Measurements from ENCODE around the gene SH3BP5.

The SH3BP5 gene

DNA sequence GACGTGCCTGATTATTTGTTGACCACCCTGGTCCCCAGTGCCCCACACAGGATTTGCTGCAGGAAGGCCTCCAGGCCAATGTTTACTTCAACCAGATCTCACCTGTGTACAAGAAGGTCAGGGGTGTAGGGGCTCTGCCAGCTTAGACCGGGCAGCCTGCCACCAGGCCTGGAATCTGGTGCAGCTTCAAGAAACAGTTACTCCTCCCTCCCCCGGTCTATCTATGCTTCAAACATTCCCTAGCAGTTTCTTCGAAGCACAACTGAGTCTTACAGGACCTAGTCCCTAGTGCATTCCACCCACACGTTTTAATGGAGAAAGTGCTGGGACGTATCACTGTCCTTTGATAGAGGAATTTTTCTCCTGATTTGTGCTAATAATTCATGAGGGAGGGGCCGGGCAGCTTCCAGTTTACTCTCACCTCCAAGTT, 8.0 kb downstream of the SH3BP5 start:
- no peak for DNase-seq

DNA sequence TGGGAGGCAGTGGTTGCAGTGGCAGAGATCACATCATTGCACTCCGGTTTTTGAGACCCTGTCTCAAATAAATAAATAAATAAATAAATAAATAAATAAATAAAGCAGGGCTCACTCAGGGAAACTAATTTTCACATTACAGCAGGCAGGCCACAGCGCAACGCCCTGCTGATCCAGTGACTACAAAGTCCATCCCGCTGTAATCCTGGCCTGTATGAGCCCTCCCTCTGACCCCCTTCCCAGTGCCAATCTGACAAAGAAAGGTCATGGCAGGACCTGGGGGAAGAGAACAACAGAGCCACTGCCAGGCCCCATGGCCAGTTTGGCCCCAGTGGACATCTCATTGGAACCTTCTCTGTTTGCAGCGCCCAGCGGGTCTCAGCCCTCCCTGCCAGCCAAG, 9.3 kb downstream of the SH3BP5 start:
- DNase-seq = no peak

DNA sequence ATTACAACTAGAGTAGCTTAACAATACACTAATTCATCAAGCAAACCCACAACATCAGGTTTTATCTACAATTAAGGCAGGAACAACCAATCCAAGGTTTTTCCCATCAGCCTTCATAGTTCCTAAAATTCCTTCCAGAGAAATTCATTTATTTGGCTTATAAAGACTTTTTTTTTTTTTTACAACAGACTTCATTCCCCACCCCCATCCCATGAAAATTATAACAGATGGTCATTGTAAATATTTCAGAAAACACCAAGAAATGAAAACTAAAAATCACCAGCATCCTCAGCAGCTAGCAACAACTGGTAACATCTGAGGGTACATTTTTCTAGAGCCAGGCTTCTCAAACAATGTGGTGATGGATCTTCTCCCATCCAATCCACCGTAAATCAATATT, 11.0 kb downstream of the SH3BP5 start:
- DNase-seq = no peak

DNA sequence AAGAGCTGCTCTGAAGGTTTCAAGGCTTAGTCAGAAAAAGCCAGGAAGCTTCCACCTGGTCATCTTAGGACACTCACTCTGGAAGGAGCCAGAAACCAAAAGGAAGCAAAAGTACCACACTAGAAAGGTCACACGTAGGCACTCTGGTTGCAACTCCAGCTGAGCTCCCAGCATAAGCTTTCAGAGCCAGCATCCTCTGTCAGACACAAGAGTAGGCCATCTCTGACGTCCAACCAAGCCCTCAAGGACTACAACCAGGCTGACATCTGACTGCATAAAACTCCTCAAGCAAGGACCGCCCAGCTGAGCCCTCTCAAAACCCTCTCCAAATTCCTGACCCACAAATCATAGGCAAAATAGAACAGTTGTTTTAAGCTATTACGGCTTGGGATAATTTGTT, 12.8 kb downstream of the SH3BP5 start:
- no peak for DNase-seq

DNA sequence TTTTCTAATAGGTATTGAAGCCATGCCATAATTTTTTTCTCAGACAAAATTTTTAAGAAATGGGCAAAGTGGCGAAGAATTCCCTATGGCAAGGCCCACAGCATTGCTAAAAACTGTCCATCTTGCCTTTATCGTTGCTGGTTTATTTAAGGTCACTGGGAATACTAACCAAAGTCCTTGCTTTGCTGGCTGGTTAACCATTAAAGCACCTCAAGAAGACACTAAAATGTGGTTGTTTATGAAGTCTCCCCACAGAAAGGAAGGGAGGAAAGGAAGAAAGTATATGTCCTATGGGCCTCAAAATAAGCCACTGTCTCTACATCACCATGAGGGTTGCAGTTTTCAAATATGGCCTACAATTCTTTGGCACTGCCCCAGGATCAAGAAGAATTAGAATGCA, 13.2 kb downstream of the SH3BP5 start:
- no peak for DNase-seq

DNA sequence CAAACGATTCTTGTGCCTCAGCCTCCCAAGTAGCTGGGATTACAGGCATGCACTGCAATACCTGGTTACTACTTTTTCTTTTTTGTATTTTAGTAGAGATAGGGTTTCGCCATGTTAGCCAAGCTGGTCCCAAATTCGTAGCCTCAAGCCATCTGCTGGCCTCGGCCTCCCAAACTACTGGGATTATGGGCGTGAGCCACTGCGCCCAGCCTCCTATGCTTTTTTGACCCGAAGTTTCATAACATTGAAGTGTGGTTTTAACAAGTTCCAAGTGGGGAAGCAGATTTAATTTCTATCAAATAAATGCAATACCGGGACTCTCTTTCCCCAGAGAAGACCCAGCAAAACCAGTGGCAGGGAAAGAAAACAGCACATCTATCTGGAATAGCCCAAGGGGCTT, 13.7 kb downstream of the SH3BP5 start:
- DNase-seq = no peak

DNA sequence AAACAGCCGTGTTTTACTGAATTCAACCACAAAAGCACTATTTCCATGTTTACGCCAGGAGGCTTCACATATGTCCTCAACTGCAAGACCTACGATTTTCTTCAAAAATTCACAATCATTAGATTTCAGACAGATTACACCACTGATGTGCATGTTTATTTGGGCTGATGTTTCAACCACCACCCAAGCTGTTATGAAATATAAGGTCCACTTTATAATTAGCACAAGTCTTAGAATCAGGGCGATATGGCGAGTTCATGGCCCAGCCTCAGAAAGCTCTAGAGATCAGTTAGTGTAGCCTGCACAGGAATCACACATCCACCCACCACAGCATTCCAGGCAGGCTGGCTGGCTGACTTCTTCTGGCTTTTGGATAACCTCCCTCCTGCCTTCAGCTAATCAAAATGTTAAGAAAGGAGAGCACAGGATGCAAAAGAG, 15.4 kb downstream of the SH3BP5 start:
- no peak for DNase-seq

DNA sequence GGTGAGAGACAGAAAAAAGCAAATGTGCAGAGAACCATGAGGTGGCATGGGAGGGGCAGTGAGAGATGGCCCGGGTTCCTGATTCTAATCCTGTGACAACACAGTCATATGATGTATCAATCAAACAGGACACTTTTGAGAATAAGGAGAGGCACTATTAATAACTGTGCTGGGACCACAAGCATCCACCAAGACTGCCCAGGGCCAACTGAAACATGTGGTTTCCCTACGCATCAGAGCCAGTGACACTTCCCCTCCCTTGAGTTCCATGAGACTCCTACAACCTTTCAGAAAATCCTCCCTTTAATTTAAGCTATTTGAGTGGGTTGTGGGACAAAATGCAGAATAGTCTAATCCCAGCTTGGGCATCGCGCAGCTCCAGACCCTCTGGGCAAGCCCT, 17.4 kb downstream of the SH3BP5 start:
- DNase-seq = no peak

DNA sequence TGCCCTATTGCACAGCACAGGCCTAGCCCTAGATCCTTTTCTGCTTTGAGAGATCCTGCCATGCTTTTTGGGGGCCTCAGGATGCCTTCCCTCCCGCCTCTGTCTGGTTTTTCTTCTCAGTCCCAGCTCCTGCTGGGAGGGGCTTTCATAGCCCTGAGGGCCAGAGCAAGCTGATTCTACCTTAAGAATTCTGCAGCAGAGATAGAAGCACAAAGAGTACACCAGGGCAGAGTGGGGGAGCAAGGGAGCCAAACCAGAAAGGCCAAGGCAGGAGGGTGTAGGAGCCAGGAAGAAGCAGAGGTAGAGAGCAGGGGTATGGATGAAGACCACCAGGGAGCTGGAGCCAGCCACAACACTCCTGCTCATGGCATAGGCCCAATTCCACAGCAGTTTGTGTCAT, 18.1 kb downstream of the SH3BP5 start:
- DNase-seq = no peak

DNA sequence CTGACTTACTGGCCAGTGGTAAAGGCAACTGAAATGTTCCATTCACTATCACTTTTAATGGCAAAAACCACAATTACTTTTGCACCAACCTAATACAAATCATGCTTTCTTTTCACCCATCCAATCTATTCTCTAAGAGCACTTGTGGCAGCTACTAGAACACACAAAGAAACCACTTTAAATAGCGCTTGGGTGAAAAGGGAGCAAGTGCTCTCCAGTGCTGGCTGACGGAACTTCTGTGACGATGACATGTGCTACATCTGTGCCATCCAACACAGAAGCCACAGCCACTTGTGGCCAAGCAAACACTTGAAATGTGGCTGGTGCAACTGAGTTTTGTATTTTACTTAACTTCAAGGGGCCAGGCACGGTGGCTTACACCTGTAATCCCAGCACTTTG, 18.9 kb downstream of the SH3BP5 start:
- no peak for DNase-seq

DNA sequence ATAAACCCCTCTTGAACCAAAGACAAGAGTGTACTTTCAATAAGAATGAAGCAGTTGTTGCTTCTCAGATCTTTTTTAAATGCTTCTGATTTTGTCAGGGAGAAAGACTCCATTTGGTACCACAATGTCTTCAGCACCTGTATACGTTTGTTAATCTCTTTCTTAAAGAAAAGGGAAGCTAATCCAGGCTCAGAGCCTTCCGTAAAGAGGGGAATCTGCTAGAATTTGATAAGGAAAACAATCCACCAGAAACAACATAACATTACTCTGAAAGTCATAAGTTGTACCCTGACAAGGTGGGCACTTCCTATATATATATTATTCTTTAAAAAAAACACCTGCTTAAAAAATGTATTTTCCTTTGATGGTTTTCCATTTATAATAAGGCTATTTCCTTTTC, 19.8 kb downstream of the SH3BP5 start:
- no peak for DNase-seq

DNA sequence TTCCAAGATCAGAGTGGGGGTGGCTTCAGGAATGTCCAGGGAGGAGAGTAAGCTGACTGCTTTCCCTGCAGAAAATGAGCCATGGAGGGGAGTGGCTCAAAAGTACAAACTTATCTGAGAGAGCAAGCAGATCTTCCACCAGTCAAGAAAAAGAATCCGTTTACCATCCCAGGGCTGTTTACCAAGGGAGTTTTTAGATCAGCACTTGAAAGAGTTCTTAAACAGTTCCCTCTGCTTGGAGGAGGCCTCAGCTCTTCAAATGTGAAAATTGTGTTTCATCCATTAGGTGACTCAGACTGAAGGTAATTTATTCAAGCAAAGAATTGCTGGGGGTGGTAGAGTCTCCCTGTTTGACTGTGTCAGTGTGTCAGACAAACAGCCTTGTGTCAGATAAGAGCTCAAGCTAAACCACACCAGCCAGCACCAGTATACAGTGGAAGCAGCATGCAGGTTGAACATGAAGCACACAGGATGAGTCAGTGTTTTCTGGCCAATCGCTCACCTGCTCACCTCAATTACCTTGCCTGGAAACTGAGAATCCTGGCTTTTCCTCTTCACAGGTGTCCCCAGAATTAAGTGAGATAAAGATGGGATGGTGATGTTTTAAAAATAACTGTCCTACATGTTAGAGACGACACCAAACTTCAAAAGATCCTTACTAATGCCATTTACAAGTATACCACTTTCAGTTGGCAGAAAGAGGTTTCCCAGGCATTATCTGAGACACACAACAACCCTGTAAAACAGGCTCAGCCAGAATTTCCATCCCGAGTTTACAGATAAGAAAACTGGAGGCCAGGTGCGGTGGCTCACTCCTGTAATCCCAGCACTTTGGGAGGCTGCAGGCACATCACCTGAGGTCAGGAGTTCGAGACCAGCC, 21.7 kb downstream of the SH3BP5 start:
- DNase-seq = peak; percentile 43

DNA sequence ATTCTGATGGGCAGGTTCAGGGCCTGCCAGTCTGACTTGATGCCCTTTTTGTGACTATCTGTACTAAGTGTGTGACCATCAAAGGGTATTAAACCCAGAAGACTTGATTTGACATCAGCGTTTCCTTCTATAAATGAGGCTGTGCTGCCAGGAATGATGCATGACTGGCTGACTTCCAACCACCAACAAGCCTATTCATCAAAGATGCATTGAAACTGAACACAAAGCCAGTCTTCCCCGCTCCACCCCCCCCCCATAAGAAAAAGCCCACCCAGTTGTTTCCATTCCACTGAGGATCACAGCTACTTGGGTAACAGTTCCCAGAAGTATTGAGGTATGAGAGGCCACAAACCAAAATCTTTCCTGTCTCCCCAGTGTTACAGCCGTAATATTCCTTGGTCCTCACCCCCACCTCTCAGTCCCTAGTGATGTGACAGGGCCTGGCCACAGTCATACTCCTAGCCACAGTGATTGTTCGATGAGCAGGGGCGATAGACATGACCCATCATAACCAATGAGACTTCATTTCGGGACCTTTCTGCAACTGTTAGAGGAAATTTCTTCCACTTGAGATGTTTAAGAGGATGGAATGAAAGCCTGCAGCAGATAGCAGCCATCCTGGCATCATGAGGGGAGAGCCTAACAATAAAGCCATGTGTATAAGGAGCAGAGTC, 22.6 kb downstream of the SH3BP5 start:
- no peak for DNase-seq

DNA sequence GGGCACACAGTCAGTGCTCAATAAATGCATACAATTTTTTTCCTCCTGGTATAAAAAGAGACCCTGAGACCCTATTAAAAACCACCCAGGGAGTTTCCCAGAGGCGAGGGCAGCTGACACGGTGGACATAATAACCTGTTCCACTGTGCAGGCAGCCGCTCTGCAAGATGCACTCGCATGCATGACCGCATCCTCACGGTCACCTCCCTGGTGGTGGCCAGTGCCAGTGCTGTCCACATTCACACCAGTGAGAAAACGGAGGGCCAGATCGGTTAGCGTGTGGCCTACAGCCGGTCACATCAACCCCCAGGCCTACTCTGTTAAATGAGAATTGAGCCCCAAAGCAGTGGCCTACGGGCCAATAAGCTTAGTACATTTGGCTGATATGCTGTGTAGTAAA, 24.8 kb downstream of the SH3BP5 start:
- no peak for DNase-seq

DNA sequence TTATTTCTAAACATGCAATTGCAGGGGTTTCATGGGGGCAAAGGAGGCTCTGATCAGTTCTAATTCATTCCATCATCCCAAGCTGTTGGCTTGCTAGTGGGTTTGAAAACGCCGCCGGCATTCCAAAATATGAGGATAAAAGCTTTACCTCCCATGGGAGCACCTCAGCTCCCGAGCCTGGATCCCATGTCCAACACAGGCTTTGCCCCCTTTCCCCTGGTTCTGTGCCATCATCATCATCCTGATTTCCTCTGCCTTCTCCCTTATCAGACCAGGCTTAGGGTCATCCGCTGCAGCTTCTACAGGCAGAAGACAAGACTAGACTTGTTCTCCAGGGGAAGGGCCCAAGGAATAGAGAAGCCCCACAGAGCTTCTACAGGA, 25.4 kb downstream of the SH3BP5 start:
- no peak for DNase-seq

DNA sequence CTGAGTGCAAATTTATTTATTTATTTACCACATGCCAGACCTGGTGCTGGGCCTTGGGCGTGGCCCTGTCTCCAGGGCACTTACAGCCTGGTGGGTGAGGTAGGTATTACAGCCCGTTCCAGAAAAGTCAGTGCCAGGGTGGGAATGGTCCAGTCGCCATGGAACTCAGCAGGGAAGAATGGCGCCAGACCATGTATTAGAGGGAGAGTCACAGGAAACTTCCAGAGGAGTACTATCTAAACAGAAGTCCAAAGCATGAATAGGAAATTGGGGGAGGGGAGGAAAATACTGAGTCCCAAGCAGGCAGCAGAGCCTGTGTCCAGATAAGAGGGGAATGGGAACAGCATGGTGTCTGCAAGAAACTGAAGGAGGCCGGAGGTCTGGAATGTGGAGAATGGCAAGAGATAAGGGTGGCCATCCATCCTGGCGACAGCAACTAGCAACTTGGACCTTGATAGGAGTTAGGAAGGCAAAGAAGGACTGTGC, 27.0 kb downstream of the SH3BP5 start:
- no peak for DNase-seq

DNA sequence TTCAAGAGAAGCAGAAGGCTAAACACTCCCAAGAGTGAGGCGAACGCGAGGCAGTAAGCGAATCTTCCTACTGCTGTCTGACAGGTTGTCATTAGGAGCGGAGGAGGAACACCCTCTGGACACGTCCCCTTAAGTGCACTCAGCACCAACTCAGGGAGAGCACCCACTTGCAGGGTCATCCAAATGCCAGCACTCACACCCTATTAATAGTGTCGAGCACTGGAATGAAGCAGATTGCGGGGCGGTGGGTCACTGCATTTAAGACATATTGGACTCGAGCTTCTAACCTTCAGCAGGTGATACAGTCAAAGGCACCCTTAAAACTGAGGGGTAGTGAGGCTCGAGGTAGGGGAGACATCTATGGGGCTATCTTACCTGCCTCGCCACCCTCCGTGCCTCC, 28.7 kb downstream of the SH3BP5 start:
- no peak for DNase-seq

DNA sequence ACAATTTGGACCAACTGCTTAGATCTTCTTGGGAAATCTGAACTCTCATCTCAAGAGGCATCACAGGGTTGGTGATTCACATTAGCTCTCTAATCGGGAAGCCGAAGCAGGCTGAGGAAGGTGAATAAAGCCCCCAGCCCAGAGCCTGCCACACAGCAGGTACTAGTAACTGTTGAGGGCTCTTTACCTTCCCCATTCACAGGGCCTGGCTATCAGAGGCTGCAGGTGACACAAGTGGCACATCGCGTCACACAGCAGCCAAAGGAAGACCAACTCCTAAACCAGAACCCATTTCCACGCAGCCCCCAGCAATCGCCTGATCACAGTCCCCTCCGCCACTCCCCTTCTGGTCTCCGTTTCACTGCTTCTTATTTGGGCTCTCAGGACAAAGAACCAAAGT, 29.2 kb downstream of the SH3BP5 start:
- no peak for DNase-seq

DNA sequence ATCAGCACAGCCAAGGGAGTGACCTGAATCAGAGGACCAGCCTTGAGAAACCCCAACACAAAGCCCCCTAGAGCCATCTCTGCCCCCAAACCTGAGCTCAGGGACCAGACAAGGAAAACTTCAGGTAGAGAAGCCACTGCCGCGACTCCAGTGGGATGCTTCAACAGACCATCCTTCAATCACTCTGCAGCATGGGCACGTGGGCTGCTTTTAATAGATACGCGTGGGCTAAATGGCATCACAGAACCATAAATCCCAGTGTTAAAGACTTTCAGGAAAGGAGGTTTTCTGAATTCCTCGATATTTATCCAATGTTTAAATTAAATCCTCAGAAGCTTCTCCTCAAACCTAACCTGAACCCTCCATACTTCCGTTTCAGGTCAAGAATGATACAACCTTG, 30.6 kb downstream of the SH3BP5 start:
- no peak for DNase-seq

DNA sequence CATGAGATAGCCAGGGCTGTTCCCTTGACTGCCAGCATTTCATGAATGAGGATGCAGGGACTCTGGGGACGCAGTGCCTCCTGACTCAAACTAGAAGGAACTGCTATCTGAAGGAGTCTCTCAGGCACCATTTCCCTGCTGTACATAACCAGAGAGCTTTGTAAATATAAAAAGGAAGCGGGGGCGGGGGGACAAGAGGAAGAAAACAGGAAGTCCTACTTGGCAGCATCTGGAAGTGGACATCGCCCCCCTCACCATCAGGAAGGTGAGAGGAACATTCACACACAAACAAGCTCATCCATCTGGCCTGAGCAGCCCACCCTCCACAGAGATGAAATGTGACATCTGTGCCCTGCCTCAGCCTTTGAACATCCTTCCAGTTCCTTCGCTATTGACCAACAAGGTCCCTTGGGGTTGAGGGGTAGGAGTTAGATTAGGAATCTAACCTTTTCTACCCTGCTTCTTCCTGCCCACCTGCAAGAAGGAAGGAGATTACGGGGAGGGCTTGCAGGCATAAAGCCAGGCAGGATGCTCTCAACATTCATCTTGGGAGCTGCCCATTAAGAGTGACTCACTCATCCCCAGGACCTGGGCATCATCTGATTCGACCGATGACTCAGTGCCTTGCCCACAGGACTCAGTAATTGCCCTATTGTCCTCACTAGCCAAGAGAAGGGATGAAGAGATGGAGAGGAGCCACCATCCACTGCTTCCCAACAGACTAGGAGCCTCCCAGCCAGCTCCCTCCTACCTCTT, 31.9 kb downstream of the SH3BP5 start:
- no peak for DNase-seq

DNA sequence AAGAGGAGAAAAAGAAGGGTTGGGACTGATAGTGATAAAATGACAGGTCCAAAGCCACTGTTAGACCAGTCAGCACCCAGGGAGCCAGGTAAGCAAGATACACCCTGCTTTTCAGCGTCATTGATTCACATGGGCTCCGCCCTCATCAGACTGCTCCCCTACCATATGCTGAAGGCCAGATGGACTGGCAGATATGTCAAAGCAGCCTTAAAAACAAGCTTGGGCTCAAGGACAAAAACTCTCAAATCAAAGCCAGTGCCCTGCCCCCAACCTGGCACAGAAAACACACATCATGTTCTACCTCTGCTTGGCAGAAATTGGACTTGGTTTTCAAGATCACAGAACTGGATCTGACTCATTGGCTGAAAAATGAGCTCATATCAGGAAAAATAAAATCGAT, 33.4 kb downstream of the SH3BP5 start:
- DNase-seq = no peak

DNA sequence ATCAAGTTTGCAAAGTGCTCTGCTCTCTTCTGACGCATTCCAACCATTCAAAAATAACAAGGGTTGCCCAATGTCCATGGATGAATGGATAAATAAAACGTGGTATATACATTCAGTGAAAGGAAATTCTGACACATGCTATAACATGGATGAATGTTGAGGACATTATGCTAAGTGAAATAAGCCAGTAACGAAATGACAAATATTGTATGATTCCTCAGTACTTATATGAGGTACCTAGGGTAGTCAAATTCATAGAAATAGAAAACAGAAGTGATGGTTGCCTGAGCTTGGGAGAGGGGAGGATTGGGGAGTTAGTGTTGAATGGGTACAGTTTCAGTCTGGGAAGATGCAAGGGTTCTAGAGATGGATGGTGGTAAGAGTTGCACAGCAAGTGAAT, 33.9 kb downstream of the SH3BP5 start:
- no peak for DNase-seq

DNA sequence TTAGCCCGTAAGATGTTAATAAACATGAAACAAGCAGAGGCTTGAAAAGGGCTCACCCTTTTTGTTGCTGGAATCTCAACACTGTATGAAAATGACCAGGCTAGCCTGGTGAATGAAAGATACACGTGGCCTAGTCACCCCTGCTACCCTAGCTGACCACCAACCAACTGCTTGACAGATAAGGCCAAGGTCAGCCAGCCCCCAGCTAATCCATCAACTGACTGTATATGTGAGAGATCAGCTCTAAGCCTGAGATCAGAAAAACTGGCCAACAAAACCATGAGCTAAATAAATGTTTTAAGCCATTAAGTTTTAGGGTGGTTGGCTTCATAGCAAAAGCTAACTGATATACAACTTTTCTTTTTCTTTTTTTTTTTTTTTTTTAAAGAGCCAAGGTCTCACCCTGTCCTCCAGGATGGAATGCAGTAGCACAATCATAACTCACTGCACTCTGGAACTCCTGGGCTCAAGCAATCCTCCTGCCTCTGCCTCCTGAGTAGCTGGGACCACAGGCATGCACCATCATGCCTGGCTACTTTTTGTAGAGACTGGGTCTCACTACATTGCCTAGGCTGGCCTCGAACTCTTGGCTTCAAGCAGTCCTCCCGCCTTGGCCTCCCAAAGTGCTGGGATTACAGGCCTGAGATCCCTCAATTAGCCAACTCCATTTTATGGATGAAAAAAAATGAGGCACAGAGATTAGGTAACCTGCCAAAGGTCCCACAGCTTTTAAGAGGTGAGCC, 34.6 kb downstream of the SH3BP5 start:
- no peak for DNase-seq

Measured in activated T-cell treated with anti-CD3 and anti-CD28 coated beads for 4 hours (primary cell).